Hepatic stellate cell (primary cell): ENCODE results near the gene MAST4.

Experiments
- DNase-seq: peaks from one replicate; pipeline ENCODE4 v3.0.0; 2011; ENCODE audit warnings: low spot score

The MAST4 gene

DNA sequence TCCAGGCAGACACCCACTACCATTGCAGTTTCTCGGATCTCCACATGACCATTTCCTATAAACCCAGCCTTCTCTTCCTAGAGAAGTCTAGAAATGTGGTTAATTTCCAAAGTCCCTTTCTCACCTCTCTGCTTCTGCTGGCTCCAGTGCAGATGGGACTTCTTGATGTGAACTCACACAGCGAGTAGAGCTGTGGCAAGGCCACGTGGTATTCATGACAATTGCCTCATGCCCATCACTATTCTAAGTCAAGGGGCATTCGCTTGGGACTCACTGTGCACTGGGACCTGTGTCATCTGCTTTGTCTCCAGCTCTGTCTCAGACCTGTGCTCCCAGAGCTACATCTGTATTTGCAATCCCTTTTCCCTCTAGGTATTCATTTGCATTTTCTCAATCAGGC lies 594.2 kb downstream of the MAST4 start:
- DNase-seq: no peak

DNA sequence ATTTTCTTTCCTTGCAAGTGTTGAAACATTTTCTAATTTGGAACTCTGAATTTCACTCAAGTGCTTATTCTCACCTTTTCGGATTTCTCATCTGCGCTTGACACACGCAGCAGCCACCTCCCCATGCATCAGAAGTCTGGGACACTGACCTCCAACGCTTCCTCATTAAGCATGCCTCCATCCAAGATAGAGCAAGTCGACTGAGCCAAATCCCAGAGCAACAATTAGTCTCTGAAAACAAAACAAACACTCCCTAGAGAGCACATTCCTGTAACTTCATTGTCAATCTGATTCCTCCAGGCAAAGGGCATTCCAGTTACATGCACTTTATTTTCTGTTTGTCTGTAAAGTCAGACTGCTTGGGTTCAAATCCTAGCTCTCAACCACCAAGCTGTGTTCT lies 594.7 kb downstream of the MAST4 start:
- no peak for DNase-seq

DNA sequence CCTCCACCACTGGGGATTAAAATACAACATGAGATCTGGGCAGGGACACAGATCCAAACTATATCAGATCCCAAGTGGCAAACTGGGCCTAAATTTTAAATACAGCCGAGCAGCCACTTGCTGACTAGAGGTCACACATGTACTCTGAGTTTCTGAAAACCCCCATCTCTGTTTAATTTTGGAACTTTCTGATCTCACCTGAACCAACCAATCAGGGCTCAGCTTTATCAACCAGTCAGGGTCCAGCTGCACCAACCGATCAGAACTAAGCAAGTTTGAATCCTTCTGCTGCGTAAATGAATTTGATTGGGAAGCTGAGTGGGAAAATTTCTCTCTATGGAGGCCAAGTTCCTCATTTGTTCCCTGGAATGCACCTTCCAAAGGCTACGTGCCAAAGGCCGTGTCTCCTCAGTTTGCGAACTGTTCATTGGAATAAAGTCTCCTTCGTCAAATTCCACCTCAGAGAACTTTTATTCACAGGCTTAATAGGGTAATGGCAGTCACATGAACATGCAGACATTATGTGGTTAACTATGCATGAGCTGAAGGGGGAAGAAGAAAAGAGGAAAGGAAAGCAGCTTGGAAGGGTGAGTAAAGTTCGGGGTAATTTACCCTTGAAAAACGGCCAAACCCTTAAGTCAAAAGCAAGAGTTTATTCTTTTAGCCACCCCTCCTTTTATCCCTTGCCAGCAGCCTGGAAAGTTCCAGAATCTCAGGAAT lies 596.7 kb downstream of the MAST4 start:
- DNase-seq: no peak

DNA sequence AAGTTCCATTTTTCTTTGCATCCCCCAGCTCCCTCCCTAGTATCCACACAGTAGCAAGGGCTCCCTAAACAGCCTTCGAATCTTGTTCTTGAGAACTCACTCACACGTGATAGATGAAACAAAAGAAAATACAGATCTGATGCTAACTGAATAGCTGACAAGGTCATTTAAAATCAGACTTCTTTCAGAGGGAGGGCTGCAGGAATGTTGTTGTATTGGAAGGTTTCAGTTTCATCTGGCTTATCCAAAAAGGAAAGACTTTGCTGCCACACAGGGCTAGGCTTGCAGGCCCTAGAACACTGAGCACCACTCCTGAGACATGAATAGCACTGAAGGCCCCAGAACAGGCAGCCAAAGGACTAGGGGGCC lies 597.2 kb downstream of the MAST4 start:
- no peak for DNase-seq

DNA sequence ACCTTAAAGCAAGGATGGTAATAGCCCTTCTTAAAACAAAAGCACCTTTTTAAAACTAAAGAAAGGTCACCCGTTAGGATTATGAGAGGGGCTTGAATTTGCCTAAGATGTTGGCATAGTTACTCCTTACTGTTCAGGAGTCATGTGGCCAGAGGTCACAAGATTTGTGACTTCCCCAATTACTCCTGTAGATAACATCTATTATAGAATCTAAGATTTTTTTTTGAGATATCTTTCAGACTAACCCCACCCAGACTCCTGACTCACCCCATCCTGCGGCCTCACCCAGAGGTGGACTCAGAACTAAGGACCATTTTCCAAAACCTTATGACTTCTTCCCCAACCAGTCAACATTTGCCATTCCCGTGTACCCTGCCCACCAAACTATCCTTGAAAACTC lies 598.0 kb downstream of the MAST4 start:
- DNase-seq: no peak

DNA sequence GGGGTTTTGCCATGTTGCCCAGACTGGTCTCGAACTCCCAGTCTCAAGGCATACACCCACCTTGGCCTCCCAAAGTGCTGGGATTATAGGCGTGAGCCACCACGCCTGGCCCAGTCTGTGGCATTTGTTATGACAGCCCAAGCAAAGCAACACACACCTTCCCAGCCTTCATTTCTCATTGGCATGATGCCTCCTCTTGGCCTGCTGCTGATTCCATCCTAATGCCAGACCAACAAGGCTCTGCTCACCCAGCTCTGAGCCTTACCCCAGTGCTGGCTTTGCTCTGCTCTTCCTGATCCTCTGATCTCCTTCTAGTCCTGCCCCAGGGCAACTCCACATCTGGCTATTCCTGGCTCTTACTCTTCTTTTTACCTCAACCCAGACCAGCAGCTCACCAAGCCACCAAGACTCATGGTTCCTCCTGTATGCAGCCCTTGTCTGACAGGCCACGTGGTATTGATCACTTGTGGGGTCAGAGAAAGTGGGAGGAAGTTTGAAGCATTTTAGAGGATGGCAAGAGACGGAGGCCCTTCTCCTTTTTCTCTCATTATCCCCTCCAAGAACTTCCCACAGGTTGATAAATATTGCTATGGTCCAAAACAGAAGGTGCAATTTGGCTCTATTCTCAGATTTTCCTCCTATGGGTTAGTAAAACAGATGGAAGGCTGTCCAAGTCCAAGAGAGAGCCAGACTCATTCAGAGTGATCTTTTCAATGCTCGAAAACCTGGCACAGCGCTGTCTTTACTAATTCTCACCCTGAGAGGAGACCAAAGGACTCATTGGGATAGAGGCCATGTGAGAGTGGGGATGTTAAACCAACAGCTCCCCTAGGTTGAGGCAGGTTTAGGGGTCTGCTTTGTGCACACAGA lies 599.4 kb downstream of the MAST4 start:
- DNase-seq: no peak

DNA sequence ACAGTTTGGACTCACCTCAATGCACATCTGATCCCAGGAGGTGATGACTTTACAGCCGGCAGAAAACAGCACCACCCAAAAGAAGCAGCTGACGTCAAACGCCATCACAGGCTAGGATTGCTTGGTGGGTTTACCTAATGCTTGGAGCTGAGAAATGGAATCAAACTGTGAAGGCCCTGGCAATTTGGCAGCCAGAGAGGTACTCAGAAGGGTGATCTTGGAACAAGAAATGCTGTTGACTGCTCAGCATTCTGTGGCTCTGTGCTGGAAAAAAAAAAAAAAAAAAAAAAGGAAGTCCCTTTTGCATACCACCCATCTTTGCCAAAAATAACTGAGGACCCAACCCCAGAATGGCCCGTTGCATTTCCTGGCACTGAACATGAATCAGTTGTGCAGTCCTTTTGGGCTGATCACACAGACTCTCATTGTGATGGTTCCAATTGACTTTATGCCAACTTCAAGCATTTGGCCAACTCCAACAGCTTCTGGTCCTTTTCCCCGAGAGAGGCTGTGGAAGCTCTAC lies 600.4 kb downstream of the MAST4 start, which contains the start of gene CD180:
Gene CD180 (minus strand): TSS at position 263 of the 523 bp plus-strand sequence. CDS start 158 bp downstream, at position 105.
- DNase-seq: no peak

DNA sequence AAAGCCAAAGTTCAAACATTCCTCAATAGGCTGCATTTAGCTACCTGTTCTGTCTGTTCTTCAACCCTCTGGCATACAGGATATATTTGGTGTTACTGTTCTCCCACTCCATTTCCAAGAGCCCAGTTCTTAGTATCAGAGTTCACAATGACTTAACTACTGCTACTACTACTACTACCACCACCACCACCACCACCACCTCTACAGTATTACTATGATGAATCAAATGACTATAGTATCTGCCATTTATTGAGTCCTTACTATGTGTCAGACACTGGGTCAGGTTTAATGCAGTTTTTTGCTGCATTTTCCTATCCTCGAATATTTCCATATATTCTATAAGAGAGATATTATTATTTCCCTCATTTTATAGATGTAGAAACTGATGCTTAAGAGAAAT lies 601.3 kb downstream of the MAST4 start:
- DNase-seq: no peak

DNA sequence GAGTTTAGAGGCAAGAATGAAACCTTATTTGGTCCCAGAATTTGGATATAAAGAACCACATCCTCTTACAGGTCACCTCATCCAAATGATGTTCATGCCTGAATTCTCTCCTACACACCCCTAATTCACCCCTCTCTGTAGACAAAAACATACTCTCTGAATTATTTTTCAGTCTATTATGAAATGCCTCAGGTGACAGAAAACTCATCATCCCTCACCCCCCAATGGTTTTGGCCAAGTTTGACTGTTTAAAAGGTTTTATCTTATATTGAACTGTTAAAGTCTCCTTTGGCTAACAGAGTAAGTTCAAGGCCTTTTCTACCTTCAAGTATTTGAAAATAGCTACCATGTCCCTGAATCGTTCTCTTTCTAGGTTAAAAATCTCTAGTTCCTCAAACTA lies 602.7 kb downstream of the MAST4 start:
- no peak for DNase-seq

DNA sequence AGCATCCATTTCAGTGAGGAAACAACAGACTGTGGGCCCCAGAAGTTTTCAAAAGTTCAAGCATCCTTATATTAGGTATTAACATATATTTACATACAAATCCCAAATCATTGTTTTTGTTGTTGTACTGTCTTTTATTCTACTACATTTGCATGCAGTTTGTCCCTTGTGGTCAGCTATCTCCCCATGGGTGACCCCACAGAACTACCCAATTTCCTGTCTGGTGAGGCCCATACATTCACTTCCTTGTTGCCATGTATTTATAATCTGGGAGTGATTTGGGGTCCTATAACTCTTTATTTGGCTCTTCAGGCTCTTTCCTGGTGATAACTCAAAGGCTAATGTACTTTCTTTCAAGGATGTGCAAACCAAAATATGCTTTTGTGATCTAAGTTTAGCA lies 603.7 kb downstream of the MAST4 start:
- DNase-seq: no peak

DNA sequence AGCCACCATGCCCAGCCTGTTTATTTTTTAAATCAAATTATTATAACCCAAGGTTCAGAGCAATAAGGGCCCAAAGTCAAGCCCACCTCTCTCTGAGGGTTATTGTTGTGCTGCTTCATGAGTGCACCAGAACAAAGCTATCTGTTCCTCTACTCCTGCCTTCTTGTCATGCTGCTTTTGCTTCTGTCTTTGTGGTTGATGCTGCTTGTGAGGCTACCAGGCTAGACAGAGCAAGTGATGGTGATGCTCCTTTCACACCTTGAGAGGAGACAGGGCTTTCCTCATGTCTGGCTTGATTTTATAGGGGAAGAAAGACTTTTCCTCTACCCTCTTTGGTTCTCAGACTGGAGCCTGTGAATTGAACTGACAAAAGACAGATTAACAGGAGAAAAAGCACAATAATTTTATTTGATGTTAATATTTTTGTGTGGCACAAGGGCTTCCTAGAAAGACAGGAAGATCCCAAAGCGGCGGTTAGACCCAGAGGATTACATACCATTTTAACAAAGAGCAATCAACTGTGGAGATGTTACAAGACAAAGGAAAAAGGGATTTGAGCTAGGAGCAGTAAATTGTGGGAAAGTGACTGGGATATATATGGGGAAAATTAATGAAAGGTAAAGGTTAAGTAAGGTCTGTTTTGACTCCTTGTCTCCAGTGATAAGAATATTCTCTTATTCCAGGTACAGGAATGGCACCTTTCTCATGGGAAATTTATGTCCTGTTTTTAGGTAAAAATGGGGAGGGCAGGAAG lies 604.8 kb downstream of the MAST4 start:
- DNase-seq: no peak

DNA sequence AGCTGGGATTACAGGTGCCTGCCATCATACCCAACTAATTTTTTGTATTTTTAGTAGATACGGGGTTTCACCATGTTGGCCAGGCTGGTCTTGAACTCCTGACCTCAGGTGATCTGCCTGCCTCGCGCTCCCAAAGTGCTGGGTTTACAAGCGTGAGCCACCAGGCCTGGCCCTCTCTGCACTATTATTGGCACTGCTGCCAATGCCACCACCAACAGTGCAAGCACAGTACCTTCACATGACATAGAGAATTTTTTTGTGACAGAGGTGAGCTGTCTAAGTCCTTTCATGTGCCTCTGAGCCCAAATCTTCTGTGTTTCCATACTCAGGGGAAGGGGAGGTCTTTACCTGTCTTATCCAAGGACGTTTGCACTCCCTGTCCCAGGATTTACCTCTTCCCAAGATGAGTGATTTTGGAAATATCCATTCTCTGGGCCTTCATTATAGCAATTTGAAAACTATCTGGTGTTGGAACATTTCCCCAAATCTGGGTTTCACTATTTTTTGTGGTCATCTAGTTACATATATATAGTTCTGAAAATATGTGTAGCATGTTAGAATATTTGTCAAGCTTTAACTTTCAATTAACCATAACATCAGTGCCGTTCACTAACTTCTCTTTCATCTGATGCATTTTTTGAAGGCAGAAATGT lies 605.8 kb downstream of the MAST4 start:
- no peak for DNase-seq

DNA sequence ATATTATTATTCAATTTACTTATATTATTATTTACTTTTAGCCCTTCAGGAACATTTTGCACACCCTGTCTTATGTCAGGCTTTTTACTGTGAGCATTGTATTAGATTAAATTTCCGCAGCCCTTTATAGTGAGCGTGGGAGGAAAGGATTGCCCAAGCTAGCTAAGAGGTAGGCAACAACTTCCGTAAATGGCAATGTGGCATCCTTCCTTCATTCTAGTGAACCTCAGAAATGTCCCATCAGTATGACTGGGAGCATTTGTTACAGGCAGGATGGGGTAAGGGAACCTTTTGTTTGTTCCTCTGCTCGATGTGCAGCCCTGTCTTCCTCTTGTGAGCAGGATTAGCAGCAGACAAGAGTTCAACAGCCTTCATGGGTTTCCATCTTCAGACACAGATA lies 606.6 kb downstream of the MAST4 start:
- no peak for DNase-seq

DNA sequence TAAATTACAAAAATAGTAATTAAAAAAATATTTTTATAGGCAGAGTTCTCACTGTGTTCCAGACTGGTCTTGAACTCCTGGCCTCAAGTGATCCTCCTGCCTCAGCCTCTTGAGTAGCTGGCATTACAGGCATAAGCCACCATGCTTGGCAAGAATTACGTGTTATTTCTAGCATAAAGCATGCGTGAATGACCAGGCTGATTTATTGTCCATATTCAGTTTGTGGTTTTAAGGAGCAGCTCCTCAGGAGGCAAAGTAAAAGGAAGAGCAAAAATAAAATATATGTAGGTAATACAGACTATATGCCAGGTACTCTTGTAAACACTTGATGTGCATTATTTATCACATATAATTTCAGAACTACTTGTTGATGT lies 607.5 kb downstream of the MAST4 start:
- no peak for DNase-seq

DNA sequence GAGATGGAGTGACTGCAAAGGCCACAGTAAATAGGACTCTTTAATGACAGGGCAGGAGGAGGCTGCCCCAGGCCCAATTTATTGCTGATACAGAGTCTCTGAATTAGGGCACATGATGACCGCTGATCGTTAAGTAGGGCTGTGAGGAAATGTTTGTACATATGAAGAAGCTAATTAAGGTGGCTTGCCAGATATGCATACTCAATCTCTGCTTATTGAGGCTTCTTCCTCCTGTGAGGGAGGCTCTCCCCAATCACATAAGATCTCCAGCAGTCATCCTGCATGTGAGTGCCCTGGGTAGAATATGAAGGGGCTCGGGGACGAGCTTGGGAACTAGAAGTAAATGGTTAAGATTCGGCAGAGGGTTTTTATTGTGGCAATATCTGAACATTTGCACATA lies 608.6 kb downstream of the MAST4 start:
- no peak for DNase-seq

DNA sequence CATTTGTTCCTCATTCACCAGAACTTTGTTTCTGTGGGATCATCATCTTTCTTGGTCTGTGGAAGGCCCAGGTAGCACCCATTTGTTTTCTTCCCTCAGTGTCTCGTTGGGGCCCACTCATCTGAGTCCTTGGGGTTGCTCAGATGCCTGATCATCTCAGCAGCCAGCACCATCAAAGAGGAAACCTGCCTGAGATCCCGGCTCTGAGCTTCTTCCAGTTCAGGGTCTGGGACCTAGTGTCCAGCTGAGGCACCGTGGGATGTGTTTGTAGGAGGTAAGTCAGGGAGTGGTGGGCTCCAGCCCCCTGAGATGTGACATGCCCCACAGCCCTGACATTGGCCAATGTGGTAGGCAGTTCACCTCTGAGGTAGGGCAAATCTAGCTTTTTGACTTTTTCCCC lies 609.8 kb downstream of the MAST4 start:
- DNase-seq: no peak

DNA sequence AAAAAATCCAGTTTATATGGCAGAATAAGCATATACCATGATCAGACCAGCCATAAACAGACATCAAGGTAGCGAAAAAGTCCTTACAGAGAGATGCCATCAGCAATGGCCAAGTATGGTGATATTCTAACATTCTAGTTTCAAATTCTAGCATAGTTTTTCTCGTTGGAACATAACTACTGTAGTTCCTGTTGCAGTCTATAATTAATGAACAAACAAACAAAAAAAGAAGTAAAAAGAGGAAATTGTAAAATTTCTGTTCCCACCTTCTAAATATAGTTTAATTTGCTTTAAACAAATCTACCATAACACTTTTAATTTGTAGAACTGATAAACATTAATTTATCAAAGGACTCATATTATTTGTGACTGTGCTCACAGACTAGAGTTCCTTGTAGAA lies 610.3 kb downstream of the MAST4 start:
- DNase-seq: no peak

DNA sequence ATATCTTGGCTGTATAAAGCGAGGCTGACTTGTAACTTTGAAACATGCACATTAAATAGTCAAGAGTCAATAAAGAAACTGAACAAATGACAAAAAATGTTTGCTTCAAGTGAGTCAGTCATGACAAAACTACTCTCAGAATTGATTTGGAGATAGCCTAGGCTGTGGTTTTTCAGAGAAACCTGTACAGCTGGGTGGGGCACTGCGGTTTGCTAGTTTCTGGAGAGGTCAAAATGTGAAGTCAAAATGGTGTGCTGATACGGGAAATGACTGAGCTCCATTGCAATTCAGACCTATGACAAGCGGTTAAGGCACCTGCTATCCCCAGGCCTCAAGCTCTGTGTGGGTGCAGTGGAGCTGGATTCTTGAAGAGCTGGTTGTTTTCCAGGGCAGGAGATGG lies 610.7 kb downstream of the MAST4 start:
- peak; percentile 42 for DNase-seq

DNA sequence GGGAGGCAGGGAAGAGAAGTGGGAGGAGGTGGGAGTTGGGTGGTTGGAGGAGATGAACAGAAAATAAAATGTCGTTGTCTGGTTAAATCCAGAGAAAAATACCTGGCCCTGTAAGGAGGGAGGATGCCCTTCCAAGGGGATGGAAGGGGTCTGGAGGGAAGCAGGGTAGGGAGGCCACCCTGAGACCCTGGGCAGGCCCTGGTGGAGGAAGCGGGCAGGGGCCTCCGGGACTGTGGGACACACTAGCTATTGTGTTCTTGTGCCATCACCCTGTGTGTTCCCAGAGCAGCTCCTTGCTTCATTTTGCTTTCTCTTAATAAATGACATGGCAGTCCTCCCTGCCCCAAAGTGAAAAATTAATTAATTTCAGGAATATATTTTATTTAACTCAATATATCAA lies 612.2 kb downstream of the MAST4 start:
- DNase-seq: no peak

DNA sequence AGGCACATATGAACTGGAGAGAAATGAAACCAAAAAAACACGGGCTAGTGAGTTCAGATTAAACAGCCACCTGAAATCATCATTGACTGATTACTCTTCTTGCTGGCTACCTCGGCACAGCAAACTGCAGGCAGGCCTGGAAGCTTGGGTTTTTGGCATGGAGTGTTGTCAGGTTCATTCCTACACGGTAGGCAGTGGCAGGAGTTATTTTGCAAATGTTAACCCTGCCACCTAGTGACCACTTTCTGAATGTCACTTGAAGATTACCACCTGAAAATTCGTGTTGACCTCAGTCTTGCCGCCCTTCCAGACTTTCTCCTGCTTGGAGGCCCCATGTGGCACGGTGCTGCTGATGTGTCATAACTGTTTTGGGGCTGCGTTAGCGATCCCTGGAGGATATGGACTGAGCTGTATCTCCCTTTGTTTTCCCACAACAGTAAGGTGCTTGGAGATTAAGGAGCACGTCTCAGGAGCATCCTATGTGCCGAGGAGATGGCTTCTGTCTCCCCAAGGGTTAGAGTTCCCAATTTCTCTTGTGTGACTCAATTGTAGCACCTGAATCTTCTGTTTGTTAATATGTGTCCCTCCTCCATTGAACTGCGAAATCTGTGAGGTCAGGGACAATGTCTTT lies 613.1 kb downstream of the MAST4 start:
- DNase-seq: peak; percentile 70

DNA sequence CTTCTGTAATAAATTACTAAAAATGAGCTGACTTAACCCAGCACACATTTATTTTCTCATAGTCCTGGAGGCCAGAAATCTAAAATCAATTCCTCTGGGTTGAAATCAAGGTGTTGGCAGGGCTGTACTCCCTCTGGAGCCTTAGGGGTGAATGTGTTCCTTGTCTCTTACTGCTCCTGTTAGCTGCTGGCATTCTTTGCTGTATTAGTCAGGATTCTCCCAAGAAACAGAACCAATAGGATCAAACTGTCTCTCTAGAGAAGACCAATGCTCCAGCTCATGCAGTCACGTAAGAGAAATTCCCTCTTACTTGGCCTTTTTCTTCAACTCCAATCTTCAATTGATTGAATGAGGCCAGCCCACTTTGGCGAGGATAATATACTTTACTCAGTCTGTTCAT lies 615.7 kb downstream of the MAST4 start:
- DNase-seq: peak; percentile 44

DNA sequence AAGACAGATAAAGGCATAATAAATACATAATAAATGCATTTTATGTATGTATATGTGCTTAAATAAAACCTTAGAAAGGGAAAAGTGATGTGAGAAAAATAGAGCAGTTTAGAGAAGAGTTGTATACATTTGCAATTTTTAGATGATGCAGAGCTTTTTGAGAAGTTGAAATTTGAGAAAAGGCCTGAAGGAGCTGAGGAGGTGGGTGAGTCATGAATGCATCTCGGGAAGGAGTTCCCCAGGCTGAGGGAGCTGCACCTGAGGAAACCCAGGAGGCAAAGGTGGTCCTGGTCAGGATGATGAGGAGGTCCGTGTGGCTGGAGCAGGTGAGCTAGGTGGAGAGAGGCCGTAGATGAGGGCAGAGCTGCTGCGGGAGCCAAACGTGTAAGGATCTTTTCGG lies 617.8 kb downstream of the MAST4 start:
- no peak for DNase-seq
